ENCODE data around the gene FXYD4.

FXYD4 gene

GRCh38 chr10:43340619-43341018 is 30.8 kb upstream of the FXYD4 start:
- no peak for TF ChIP-seq CTCF (conservative IDR thresholded peaks at IDR 0.05; ENCODE audit: low read depth, low read length)
- DNase-seq (ENCODE audit: low read depth): no peak
- no peak overlapping the region for H3K4me3 ChIP-seq (ENCODE audit: low read depth, low read length)

- TF ChIP-seq CTCF (conservative IDR thresholded peaks at IDR 0.05; ENCODE audit: low read depth, low read length): no peak
- no peak overlapping the region for H3K4me3 ChIP-seq (ENCODE audit: low read depth, low read length)
- no peak for DNase-seq (ENCODE audit: low read depth)
Measured at GRCh38 chr10:43341450-43341849, 30.0 kb upstream of the FXYD4 start.

- no peak for DNase-seq (ENCODE audit: low read depth)
- TF ChIP-seq CTCF (conservative IDR thresholded peaks at IDR 0.05; ENCODE audit: low read depth, low read length): no peak
- H3K4me3 ChIP-seq (ENCODE audit: low read depth, low read length): no peak overlapping the region
Measured at GRCh38 chr10:43342279-43343125, 28.9 kb upstream of the FXYD4 start.

- no peak for TF ChIP-seq CTCF (conservative IDR thresholded peaks at IDR 0.05; ENCODE audit: low read depth, low read length)
- H3K4me3 ChIP-seq (ENCODE audit: low read depth, low read length): no peak overlapping the region
- no peak for DNase-seq (ENCODE audit: low read depth)
Measured at GRCh38 chr10:43343126-43343525, 28.3 kb upstream of the FXYD4 start.

GRCh38 chr10:43344051-43344450 is 27.4 kb upstream of the FXYD4 start:
- no peak for DNase-seq (ENCODE audit: low read depth)
- H3K4me3 ChIP-seq (ENCODE audit: low read depth, low read length): no peak overlapping the region
- TF ChIP-seq CTCF (conservative IDR thresholded peaks at IDR 0.05; ENCODE audit: low read depth, low read length): no peak

- no peak overlapping the region for H3K4me3 ChIP-seq (ENCODE audit: low read depth, low read length)
- no peak for DNase-seq (ENCODE audit: low read depth)
- TF ChIP-seq CTCF (conservative IDR thresholded peaks at IDR 0.05; ENCODE audit: low read depth, low read length): no peak
Measured at GRCh38 chr10:43347997-43348396, 23.4 kb upstream of the FXYD4 start.
